Measurements from ENCODE around the gene MRPL36. TPM values are rescaled to one million over a fixed set of nuclear protein-coding genes. Genes with fewer than 3 reads are reported as not detected.
"Not testable (repeated sequence)": the region's sequence is repeated elsewhere in the genome, so short reads cannot be mapped to it uniquely, and the experiment has no call there.

The MRPL36 gene
- total RNA-seq, 1 experiment from 2014 or later = 61.2 TPM

DNA sequence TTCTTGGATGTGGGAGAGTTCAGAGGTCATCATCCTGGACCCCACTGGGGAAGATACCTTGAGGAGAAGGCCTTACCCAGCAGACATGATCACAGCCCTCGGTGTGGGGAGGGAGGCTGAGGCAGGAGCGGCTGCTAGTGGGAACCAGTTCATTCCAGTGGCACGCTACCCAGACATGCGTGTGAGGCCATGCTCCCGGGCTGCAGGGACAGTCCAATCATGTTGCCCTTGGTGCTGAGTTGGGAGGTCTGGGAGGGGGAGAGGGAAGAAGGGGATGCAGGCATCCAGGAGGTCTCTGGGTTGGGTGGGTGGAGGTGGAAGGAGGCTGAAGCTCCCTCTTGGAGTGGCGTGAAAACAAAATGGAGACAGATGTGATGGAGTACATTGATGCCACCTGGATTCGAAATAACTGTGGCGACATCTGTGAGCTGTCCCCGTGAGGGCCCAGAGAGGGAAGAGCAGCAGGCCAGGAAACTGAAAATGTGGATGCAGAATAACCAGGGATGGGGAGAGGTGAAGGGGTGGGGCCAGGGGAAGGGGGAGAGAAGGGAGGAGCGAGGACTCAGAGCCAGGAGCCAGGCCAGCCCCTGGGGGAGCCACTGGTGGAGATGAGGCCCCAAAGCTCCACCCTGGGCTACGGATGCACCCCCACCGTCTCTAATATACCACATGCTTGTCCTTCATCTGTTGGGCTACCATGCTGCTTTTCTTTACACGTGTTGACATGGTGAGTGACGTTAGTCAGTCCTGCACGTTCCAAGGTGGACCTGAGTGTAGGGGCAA lies 17.8 kb upstream of the MRPL36 start:
- no peak overlapping the region for H3K27ac Mint-ChIP-seq
- ChIA-PET CTCF (interaction anchor here (1.1 to 1.3 kb wide), 2 partner anchors 54 to 67 kb away, joined by 3 read pairs; no protein-coding TSS in a partner anchor), POLR2A (no interaction called here)
- DNase-seq (ENCODE audit: low spot score) (no peak), ATAC-seq (no peak)
- H3K9me3 Mint-ChIP-seq = no peaks in the 10 kb centered on the region
- H3K36me3 Mint-ChIP-seq = peaks cover 90% of the 10 kb centered on the region
- peaks cover 21% of the 10 kb centered on the region for H3K4me1 Mint-ChIP-seq
- no peak for TF ChIP-seq ATF1 (CRISPR knock-in tag; IDR thresholded peaks at IDR 0.05)
- TF ChIP-seq, protein P1, sequence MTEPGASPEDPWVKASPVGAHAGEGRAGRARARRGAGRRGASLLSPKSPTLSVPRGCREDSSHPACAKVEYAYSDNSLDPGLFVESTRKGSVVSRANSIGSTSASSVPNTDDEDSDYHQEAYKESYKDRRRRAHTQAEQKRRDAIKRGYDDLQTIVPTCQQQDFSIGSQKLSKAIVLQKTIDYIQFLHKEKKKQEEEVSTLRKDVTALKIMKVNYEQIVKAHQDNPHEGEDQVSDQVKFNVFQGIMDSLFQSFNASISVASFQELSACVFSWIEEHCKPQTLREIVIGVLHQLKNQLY (CRISPR knock-in tag; IDR thresholded peaks at IDR 0.05) = no peak
- no peak for TF ChIP-seq SMAD3 (CRISPR knock-in tag; IDR thresholded peaks at IDR 0.05; ENCODE audit: borderline replicate concordance)
- TF ChIP-seq SOX15 (CRISPR knock-in tag; IDR thresholded peaks at IDR 0.05) = no peak
- no peak for TF ChIP-seq ZNF423 (CRISPR knock-in tag; IDR thresholded peaks at IDR 0.05)
- TF ChIP-seq PRRX2 (CRISPR knock-in tag; IDR thresholded peaks at IDR 0.05) = no peak
- no peak for TF ChIP-seq FOXJ3 (CRISPR knock-in tag; IDR thresholded peaks at IDR 0.05; ENCODE audit: borderline replicate concordance)
- no peak for TF ChIP-seq TEAD1 (CRISPR knock-in tag; IDR thresholded peaks at IDR 0.05)
- TF ChIP-seq, protein P2, sequence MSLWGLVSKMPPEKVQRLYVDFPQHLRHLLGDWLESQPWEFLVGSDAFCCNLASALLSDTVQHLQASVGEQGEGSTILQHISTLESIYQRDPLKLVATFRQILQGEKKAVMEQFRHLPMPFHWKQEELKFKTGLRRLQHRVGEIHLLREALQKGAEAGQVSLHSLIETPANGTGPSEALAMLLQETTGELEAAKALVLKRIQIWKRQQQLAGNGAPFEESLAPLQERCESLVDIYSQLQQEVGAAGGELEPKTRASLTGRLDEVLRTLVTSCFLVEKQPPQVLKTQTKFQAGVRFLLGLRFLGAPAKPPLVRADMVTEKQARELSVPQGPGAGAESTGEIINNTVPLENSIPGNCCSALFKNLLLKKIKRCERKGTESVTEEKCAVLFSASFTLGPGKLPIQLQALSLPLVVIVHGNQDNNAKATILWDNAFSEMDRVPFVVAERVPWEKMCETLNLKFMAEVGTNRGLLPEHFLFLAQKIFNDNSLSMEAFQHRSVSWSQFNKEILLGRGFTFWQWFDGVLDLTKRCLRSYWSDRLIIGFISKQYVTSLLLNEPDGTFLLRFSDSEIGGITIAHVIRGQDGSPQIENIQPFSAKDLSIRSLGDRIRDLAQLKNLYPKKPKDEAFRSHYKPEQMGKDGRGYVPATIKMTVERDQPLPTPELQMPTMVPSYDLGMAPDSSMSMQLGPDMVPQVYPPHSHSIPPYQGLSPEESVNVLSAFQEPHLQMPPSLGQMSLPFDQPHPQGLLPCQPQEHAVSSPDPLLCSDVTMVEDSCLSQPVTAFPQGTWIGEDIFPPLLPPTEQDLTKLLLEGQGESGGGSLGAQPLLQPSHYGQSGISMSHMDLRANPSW (CRISPR knock-in tag; conservative IDR thresholded peaks at IDR 0.05; ENCODE audit: low read depth) = no peak
- TF ChIP-seq, protein P3, sequence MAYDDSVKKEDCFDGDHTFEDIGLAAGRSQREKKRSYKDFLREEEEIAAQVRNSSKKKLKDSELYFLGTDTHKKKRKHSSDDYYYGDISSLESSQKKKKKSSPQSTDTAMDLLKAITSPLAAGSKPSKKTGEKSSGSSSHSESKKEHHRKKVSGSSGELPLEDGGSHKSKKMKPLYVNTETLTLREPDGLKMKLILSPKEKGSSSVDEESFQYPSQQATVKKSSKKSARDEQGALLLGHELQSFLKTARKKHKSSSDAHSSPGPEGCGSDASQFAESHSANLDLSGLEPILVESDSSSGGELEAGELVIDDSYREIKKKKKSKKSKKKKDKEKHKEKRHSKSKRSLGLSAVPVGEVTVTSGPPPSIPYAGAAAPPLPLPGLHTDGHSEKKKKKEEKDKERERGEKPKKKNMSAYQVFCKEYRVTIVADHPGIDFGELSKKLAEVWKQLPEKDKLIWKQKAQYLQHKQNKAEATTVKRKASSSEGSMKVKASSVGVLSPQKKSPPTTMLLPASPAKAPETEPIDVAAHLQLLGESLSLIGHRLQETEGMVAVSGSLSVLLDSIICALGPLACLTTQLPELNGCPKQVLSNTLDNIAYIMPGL (CRISPR knock-in tag; IDR thresholded peaks at IDR 0.05) = no peak
- H3K27me3 Mint-ChIP-seq (ENCODE audit: low read depth) = no peaks in the 10 kb centered on the region
- H3K4me3 Mint-ChIP-seq = no peak overlapping the region

DNA sequence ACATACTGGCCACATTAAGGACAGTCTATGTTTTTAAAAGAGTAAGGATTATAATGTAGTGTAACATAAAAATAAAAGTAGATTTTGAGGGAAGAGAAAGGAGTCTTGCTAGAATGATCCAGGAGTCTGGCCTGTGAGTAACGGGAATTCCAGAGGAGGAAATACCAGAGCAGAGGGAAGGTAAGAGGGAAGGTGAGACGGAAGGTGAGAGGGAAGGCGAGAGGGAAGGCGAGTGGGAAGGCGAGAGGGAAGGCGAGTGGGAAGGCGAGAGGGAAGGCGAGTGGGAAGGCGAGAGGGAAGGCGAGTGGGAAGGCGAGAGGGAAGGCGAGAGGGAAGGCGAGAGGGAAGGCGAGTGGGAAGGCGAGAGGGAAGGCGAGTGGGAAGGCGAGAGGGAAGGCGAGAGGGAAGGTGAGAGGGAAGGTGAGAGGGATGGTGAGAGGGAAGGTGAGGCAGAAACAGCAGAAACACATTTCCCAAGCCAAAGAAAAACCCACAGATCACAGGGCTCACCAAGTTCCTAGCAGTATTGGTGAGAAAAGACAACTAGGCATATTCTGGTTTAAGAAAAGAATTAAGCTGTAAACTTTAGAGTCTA lies 17.0 kb upstream of the MRPL36 start:
- DNase-seq (ENCODE audit: low spot score); H3K27me3 Mint-ChIP-seq (ENCODE audit: low read depth); ATAC-seq; H3K9me3 Mint-ChIP-seq; POLR2A ChIA-PET; H3K4me3 Mint-ChIP-seq: not testable (repeated sequence)
- peak overlapping the region; percentile 70 for H3K27ac Mint-ChIP-seq
- peaks cover 91% of the 10 kb centered on the region for H3K36me3 Mint-ChIP-seq
- H3K4me1 Mint-ChIP-seq = peaks cover 21% of the 10 kb centered on the region
- CTCF ChIA-PET = interaction anchor here (1.2 kb wide), 1 partner anchor 147 kb away, joined by 3 read pairs; no protein-coding TSS in a partner anchor

DNA sequence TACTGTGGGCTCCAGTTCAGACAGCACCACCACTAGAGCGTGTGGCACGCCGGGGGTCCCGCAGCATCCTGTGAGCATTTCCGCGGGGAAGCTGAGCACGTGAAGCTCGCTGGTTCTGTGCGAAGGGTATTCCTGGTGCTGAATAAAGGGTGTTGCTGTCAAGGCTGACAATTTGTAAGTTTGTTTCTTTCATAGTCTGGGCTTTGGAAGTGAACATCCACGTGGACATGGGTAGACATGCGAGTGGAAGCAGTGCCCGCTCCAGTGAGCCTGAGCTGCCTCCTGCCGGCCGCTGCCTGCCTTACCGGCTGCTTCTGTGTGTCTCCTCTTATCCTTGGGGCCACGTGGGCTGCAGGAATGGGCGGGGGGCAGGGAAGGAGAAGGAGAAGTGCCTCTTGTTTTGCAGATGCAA lies 16.2 kb upstream of the MRPL36 start:
- DNase-seq (ENCODE audit: low spot score) (no peak), ATAC-seq (peak; percentile 53)
- no peak overlapping the region for H3K27ac Mint-ChIP-seq
- H3K36me3 Mint-ChIP-seq = peaks cover 89% of the 10 kb centered on the region
- H3K4me3 Mint-ChIP-seq = no peak overlapping the region
- POLR2A ChIA-PET = no interaction called here
- CTCF ChIA-PET = interaction anchor here (1.1 to 1.2 kb wide), 2 partner anchors 9 to 146 kb away, joined by 3 read pairs; no protein-coding TSS in a partner anchor
- peaks cover 21% of the 10 kb centered on the region for H3K4me1 Mint-ChIP-seq
- no peaks in the 10 kb centered on the region for H3K9me3 Mint-ChIP-seq
- TF ChIP-seq, protein P4, sequence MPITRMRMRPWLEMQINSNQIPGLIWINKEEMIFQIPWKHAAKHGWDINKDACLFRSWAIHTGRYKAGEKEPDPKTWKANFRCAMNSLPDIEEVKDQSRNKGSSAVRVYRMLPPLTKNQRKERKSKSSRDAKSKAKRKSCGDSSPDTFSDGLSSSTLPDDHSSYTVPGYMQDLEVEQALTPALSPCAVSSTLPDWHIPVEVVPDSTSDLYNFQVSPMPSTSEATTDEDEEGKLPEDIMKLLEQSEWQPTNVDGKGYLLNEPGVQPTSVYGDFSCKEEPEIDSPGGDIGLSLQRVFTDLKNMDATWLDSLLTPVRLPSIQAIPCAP (CRISPR knock-in tag; IDR thresholded peaks at IDR 0.05) = 0 out of 2 replicates have a peak, but pooled peaks have one; percentile 15
- no peak for TF ChIP-seq KAT7 (CRISPR knock-in tag; IDR thresholded peaks at IDR 0.05; ENCODE audit: borderline replicate concordance)
- no peaks in the 10 kb centered on the region for H3K27me3 Mint-ChIP-seq (ENCODE audit: low read depth)
